ENCODE results near the gene ST6GALNAC6.

Gene ST6GALNAC6, protein sequence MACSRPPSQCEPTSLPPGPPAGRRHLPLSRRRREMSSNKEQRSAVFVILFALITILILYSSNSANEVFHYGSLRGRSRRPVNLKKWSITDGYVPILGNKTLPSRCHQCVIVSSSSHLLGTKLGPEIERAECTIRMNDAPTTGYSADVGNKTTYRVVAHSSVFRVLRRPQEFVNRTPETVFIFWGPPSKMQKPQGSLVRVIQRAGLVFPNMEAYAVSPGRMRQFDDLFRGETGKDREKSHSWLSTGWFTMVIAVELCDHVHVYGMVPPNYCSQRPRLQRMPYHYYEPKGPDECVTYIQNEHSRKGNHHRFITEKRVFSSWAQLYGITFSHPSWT

DNA sequence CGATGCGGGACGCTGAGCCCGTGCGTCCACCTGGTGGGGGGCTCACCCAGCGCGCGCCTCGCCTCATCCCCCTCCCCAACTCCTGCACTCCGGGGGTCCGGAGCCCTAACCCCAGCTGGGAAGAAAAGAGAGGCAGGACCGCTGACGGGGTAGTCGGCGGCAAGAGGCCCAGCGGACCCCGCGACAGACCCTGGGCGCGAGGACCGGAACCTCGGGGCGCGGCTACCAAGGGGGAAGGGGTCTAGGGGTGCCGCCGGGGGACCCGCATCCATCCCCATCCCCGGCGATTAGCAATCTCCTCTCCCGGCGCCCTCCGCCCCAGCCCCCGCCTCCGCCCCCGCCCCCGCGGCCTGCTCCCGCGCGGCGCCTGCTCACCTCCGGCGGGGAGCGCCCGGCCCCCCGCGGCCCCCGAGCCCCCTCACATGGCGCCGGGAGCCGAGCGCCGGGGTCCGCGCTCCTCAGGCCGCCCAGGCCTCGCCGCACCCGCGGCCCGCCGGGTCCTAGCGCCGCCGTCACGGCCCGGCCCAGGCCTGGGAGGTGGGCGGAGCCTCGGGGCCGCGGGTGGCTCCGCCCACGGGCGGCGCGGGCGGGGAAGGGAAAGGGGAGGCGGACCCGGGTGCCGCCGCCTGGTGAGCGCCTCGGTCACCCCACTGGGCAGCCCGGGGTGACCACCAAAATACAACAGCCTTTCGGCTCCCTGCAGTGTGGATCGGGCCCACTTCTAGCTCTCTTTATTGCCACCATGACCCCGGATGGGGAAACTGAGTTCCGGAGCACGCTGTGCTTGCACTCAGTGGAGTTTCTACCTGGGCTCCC, at the start of gene ST6GALNAC6:
ST6GALNAC6 (minus strand) TSS at position 476 of the 816 bp plus-strand sequence. CDS start 1,622 bp downstream, outside the sequence.
- DNase-seq = peak in 44 of 58 donors; percentile 26 to 75 (median 52)

DNA sequence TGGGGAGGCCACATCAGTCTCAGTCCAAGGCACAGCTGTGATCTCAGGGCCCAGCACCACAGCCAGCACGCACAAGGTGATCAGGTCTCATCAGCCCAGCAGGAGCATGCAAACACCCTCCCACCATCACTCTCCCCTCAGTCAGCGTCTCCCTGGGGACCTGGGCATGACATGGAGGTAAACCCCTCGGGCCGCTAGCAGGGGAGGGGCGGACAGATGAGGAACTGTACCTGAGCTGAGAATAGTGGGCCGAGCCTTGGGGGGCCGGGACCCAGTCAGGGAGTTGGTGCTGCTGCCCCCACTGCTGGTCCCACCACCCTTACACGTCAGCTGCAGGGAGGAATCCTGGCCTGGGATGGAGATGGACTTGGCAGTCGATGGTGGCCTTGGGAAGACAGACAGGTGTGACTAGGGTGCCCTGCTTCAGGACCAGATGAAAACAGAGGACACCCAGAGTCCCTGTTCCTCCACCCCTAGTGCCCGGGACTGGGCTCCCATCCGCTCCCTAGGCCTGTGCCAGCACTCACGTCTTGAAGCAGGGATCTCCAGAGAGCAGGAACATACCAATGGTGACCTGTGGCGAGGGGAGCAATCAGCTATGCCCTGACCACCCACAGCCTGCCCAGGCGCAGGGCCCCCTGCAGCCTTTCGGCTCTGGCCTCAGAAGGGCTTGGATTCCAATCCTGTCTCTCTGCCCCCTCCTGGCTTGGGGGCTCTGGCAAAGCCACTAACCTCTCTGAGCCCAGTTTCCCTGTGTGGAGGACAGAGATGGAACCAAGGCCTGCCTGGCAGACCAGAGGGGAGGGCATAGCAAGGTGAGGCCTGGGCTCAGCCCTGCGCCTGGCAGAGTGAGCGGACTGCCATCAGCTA, 48.7 kb upstream of the ST6GALNAC6 start:
- DNase-seq = no peak

DNA sequence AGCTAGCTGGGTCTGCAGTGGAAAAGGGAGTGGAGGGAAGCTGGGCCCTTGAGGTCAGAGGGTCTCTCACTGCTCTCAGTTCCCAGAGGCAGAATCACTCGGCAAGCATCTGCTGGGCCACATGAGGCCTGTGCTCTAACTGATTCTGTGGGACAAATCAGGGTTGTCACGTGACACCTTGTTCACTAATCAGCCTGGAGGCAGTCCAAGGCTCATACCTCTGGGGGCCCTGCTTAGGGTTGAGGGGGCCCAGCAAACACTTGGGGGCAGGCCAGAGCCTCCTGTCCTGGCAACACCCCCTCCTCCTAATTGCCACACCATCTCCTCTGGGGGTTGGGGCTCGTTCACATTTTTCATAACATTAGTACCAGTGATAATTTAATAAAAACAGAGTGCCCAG, 47.3 kb upstream of the ST6GALNAC6 start:
- peak in 1 of 58 donors; percentile 40 for DNase-seq

DNA sequence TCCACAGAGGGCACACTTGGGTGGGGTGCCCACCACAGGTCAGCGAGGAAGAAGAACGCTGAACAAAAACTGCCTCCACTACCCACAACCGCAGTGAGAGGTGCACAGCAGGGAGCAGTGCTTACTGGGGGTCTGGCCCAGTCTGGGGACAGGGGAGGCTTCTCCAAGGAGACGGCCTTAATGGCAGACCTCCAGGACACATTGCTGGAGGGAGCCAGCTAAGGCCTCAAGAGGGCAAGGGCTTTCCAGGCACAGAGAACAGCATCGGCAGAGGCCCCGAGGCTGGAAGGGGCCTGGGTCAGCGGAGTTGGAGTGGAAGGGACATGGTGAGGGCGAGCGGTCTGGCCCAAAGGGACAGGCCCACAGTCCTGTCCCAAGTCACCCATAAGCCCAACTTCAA, 46.5 kb upstream of the ST6GALNAC6 start:
- peak in 1 of 58 donors; percentile 28 for DNase-seq

DNA sequence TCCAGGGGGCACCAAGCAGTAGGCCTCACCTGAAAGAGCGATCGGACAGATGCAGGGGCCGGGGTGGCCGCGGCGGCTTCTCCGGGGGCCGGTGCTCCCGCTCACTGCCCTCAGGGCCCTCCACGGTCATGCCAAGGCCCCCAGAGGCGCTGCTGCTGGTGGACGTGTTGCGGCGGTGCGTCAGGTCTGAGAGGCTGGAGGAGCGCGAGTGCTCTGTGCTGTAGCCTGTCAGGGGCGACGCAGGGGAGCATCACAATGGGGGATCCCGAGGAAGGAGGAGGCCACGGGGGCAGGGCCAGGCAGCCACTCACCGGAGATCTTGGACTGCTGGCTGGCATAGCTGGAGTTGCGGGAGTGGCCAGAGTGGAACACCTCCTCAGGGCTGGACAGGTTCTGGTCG, 45.9 kb upstream of the ST6GALNAC6 start:
- DNase-seq = no peak

- DNase-seq = no peak
These were observed 45.3 kb upstream of the ST6GALNAC6 start for GRCh38 chr9:127944586-127945218.

DNA sequence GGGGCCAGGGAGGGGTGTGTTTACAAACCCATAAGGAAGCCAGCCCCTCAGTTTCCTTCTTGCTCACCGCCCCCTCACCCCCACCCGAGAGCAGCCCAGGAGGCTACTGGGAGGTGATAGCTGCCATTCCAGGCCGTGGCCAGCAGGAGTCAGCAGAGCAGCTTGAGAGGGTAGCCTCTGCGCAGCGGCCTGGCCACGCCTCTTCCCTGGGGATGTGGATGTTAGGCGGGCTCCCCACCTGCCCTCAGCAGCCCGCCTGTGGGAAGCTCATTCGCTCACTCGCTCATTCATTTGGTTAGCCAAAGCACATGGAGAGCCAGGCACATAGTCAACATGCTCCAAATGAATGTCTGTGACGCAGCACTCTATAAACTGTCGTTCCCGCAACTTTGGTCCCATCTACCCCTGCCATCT, 44.3 kb upstream of the ST6GALNAC6 start:
- peak in 57 of 58 donors; percentile 28 to 94 (median 82) for DNase-seq

GRCh38 chr9:127943011-127943662, 43.7 kb upstream of the ST6GALNAC6 start:
- no peak for DNase-seq

DNA sequence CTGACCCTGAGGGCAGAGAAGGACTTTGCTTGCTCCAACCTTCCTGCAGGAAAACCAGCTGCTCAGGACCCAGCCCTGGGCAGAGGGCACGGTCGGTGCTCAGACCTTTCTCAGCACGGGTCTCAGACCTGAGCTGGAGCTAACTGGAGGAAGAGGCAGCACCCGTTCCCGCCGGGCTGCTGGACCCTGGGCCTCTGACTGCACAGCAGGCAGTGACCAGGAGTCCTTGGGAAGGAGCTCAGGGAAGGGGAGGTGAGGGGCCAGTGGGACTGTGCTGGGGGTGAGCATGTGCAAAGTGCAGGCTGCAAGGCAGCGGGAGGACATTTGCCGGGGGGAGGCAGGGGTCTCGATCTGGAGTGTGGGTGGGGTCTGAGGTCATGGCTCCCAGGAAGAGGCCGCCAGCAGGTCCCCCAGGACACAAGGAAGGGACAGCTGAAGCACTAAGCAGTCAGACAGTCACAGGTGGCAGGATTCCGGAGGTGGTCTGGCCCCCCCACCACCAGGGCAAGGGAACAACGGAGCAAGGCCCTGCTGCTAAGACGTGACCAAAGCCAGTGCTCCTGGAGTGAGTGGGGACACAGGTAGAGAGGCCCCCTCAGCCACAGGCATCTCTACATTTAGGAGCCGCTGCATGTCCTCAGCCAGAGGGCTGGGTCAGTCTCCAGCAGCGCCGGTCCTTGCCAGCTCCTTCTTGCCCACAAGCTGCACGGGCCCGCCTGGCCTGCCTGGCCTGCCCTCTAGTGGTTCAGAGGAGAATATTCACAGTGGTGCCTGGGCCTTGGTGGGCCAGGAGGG, 43.0 kb upstream of the ST6GALNAC6 start:
- peak in 47 of 58 donors; percentile 11 to 82 (median 48) for DNase-seq

- no peak for DNase-seq
These were observed 42.5 kb upstream of the ST6GALNAC6 start for GRCh38 chr9:127941961-127942215.

- no peak for DNase-seq
These were observed 41.9 kb upstream of the ST6GALNAC6 start for GRCh38 chr9:127941062-127941960.

- no peak for DNase-seq
These were observed 41.2 kb upstream of the ST6GALNAC6 start for GRCh38 chr9:127940593-127940992.

- DNase-seq = peak in 1 of 58 donors; percentile 44
These were observed 38.9 kb upstream of the ST6GALNAC6 start for GRCh38 chr9:127938298-127938690.

DNA sequence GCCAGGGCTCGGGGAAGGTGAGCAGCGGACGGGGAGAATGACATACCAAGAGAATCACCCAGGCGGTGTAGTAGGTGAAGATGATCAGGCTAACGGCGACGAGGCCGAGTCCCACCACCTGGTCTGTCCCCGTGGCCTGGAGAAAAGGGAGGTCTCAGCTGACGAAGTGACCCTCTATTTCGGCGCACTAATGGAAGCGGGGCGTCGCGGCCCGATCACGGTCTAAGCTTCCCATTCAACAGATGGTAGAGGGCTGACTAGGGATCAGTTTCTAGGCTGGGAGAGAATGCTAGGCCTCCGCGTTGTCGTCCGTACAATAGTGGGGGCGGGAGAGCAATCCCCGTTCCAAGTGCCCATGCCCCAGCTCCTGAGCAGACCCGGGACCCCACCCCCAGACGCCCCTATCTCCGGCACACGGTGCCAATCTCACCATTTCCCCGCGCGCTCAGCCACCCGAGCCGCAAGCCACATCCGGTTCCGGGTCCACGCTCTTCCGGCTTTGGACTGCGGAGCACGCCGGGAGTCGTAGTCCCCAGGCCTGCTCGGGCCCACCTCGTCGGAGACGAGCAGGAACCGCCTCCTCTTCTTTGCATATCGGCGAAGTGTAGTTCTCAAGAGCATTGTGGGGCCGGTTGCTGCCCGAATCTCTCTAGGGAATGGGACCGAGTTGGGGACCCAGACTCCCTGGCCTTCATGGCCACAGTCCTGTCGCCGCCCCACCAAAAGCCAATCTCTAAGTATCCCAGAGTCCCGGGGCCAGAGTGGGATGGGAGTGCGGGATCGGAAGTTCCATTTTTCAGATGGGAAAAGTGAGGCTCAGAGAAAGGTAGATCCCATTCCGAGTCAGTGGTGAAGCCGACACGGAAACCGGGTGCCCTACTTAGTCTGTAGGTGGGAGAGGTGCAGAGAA, 38.2 kb upstream of the ST6GALNAC6 start, which contains the start of gene DPM2:
DPM2 (minus strand) TSS at position 467 of the 910 bp plus-strand sequence; CDS start at position 433, 34 bp downstream.
- DNase-seq = peak in 55 of 58 donors; percentile 23 to 83 (median 66)

DNA sequence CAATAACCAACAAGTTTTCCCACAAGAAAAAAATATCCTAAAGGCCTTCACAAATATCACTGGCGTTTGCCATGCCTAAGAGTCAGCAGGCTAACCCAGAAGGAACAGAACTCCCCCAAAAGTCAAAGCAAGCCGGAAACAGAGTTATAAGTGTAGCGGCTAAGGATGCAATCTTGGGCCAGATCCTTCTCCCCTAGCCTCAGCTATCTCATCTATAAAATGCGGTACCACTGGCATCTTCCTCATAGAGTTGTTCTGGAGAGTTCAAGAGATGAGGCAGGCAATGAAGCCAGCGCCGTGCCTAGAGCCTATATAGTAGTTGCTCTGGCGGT, 37.6 kb upstream of the ST6GALNAC6 start:
- no peak for DNase-seq

DNA sequence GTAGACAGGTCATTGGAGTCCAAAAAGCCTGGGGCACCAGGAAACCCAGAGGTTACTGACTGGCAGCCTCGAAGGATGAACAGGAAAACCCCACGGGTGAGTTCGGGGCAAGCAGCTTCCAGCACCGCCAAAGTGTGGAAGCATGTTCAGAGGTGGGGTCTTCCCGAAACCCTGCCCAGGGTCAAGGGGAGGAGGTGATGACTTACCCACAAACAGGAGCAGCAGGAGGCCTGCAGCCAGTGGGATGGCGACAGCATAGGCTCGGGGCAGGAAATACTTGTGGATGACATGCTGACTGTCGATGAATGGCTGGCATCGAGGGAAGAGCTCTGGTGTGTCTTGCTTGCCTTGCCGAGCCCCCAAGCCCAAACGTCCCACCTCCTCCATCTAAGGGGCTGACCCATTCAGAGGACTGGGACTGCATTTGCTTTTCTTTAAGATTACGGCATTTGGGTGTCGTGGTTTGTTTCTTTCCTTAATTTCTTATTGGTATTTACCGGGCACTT, 37.0 kb upstream of the ST6GALNAC6 start:
- no peak for DNase-seq

GRCh38 chr9:127935765-127936221, 36.4 kb upstream of the ST6GALNAC6 start:
- no peak for DNase-seq
